ENCODE results near the gene SRI.

Gene SRI

GRCh38 chr7:88223265-88223664 is 3.4 kb upstream of the SRI start:
- 100% methylated on average over 1 of the region's 2 CpGs for WGBS
- Histone ChIP-seq H3K4me1 (ENCODE audit: insufficient read depth, low read length) (peaks cover 16% of the 10 kb centered on the region), H3K4me3 (ENCODE audit: low read length) (no peak overlapping the region), H3K9ac (ENCODE audit: low read depth, low read length) (no peak overlapping the region), H3K27me3 (ENCODE audit: insufficient read depth, low read length) (no peaks in the 10 kb centered on the region), H3K27ac (ENCODE audit: low read depth, low read length) (no peak overlapping the region), H3K9me3 (ENCODE audit: insufficient read depth, low read depth, low read length) (no peaks in the 10 kb centered on the region), H3K36me3 (ENCODE audit: insufficient read depth, low read length) (no peaks in the 10 kb centered on the region)

GRCh38 chr7:88218836-88219605 is 817 bp downstream of the SRI start:
- H3K4me3 ChIP-seq (ENCODE audit: low read length) = peak overlapping the region; percentile 68
- H3K27ac ChIP-seq (ENCODE audit: low read depth, low read length) = no peak overlapping the region
- 3% methylated on average over 25 of the region's 27 CpGs for WGBS
- peaks cover 44% of the 10 kb centered on the region for H3K4me1 ChIP-seq (ENCODE audit: insufficient read depth, low read length)
- H3K27me3 ChIP-seq (ENCODE audit: insufficient read depth, low read length) = no peaks in the 10 kb centered on the region
- H3K36me3 ChIP-seq (ENCODE audit: insufficient read depth, low read length) = peaks cover 29% of the 10 kb centered on the region
- no peaks in the 10 kb centered on the region for H3K9me3 ChIP-seq (ENCODE audit: insufficient read depth, low read depth, low read length)
- H3K9ac ChIP-seq (ENCODE audit: low read depth, low read length) = peak overlapping the region; percentile 54

- Histone ChIP-seq H3K4me1 (ENCODE audit: insufficient read depth, low read length) (peaks cover 44% of the 10 kb centered on the region), H3K9ac (ENCODE audit: low read depth, low read length) (peak overlapping the region; percentile 54; the same call in 1 of the 2 replicates), H3K9me3 (ENCODE audit: insufficient read depth, low read depth, low read length) (no peaks in the 10 kb centered on the region), H3K36me3 (ENCODE audit: insufficient read depth, low read length) (peaks cover 35% of the 10 kb centered on the region), H3K4me3 (ENCODE audit: low read length) (peak overlapping the region; percentile 68), H3K27me3 (ENCODE audit: insufficient read depth, low read length) (no peaks in the 10 kb centered on the region), H3K27ac (ENCODE audit: low read depth, low read length) (no peak overlapping the region; the same call in 1 of the 2 replicates)
- 80% methylated on average over 4 of the region's 5 CpGs for WGBS
Observed at GRCh38 chr7:88218429-88218745, 1.5 kb downstream of the SRI start.

- Histone ChIP-seq H3K9ac (ENCODE audit: low read depth, low read length) (no peak overlapping the region), H3K27ac (ENCODE audit: low read depth, low read length) (peak overlapping the region; percentile 22; the same call in 1 of the 2 replicates), H3K4me3 (ENCODE audit: low read length) (peak overlapping the region; percentile 68), H3K9me3 (ENCODE audit: insufficient read depth, low read depth, low read length) (no peaks in the 10 kb centered on the region), H3K27me3 (ENCODE audit: insufficient read depth, low read length) (no peaks in the 10 kb centered on the region), H3K36me3 (ENCODE audit: insufficient read depth, low read length) (peaks cover 38% of the 10 kb centered on the region), H3K4me1 (ENCODE audit: insufficient read depth, low read length) (peaks cover 44% of the 10 kb centered on the region)
- WGBS = 37% methylated on average over 1 of the region's 1 CpG
Observed at GRCh38 chr7:88217675-88218428, 2.0 kb downstream of the SRI start.

- no peaks in the 10 kb centered on the region for H3K9me3 ChIP-seq (ENCODE audit: insufficient read depth, low read depth, low read length)
- H3K27ac ChIP-seq (ENCODE audit: low read depth, low read length) = no peak overlapping the region
- H3K36me3 ChIP-seq (ENCODE audit: insufficient read depth, low read length) = peaks cover 50% of the 10 kb centered on the region
- H3K9ac ChIP-seq (ENCODE audit: low read depth, low read length) = no peak overlapping the region
- H3K4me3 ChIP-seq (ENCODE audit: low read length) = no peak overlapping the region
- H3K4me1 ChIP-seq (ENCODE audit: insufficient read depth, low read length) = peaks cover 43% of the 10 kb centered on the region
- H3K27me3 ChIP-seq (ENCODE audit: insufficient read depth, low read length) = no peaks in the 10 kb centered on the region
Observed at GRCh38 chr7:88216276-88216675, 3.6 kb downstream of the SRI start.

- Histone ChIP-seq H3K9me3 (ENCODE audit: insufficient read depth, low read depth, low read length) (no peaks in the 10 kb centered on the region), H3K9ac (ENCODE audit: low read depth, low read length) (no peak overlapping the region), H3K36me3 (ENCODE audit: insufficient read depth, low read length) (peaks cover 57% of the 10 kb centered on the region), H3K27me3 (ENCODE audit: insufficient read depth, low read length) (no peaks in the 10 kb centered on the region), H3K27ac (ENCODE audit: low read depth, low read length) (no peak overlapping the region; the same call in 1 of the 2 replicates), H3K4me3 (ENCODE audit: low read length) (no peak overlapping the region), H3K4me1 (ENCODE audit: insufficient read depth, low read length) (peaks cover 35% of the 10 kb centered on the region)
- 85% methylated on average over 1 of the region's 2 CpGs for WGBS
Observed at GRCh38 chr7:88215295-88215694, 4.5 kb downstream of the SRI start.

GRCh38 chr7:88214456-88214855 is 5.4 kb downstream of the SRI start:
- H3K9me3 ChIP-seq (ENCODE audit: insufficient read depth, low read depth, low read length) = no peaks in the 10 kb centered on the region
- peaks cover 66% of the 10 kb centered on the region for H3K36me3 ChIP-seq (ENCODE audit: insufficient read depth, low read length)
- peaks cover 35% of the 10 kb centered on the region for H3K4me1 ChIP-seq (ENCODE audit: insufficient read depth, low read length)
- no peaks in the 10 kb centered on the region for H3K27me3 ChIP-seq (ENCODE audit: insufficient read depth, low read length)
- H3K4me3 ChIP-seq (ENCODE audit: low read length) = no peak overlapping the region
- H3K27ac ChIP-seq (ENCODE audit: low read depth, low read length) = no peak overlapping the region
- no CpG with 5 or more reads among the region's 2 CpGs for WGBS
- no peak overlapping the region for H3K9ac ChIP-seq (ENCODE audit: low read depth, low read length)

- H3K27me3 ChIP-seq (ENCODE audit: insufficient read depth, low read length) = no peaks in the 10 kb centered on the region
- peaks cover 25% of the 10 kb centered on the region for H3K4me1 ChIP-seq (ENCODE audit: insufficient read depth, low read length)
- WGBS = 97% methylated on average over 1 of the region's 1 CpG
- no peak overlapping the region for H3K4me3 ChIP-seq (ENCODE audit: low read length)
- H3K9ac ChIP-seq (ENCODE audit: low read depth, low read length) = no peak overlapping the region
- no peaks in the 10 kb centered on the region for H3K9me3 ChIP-seq (ENCODE audit: insufficient read depth, low read depth, low read length)
- H3K27ac ChIP-seq (ENCODE audit: low read depth, low read length) = no peak overlapping the region
- peaks cover 81% of the 10 kb centered on the region for H3K36me3 ChIP-seq (ENCODE audit: insufficient read depth, low read length)
Observed at GRCh38 chr7:88212918-88213317, 6.9 kb downstream of the SRI start.

- no peak overlapping the region for H3K4me3 ChIP-seq (ENCODE audit: low read length)
- 95% methylated on average over 3 of the region's 3 CpGs for WGBS
- no peaks in the 10 kb centered on the region for H3K27me3 ChIP-seq (ENCODE audit: insufficient read depth, low read length)
- H3K27ac ChIP-seq (ENCODE audit: low read depth, low read length) = no peak overlapping the region
- H3K9me3 ChIP-seq (ENCODE audit: insufficient read depth, low read depth, low read length) = no peaks in the 10 kb centered on the region
- no peak overlapping the region for H3K9ac ChIP-seq (ENCODE audit: low read depth, low read length)
- H3K4me1 ChIP-seq (ENCODE audit: insufficient read depth, low read length) = no peaks in the 10 kb centered on the region
- peaks cover 92% of the 10 kb centered on the region for H3K36me3 ChIP-seq (ENCODE audit: insufficient read depth, low read length)
Observed at GRCh38 chr7:88208521-88208920, 11.3 kb downstream of the SRI start.

GRCh38 chr7:88206254-88206653 is 13.6 kb downstream of the SRI start:
- no peaks in the 10 kb centered on the region for H3K27me3 ChIP-seq (ENCODE audit: insufficient read depth, low read length)
- H3K9me3 ChIP-seq (ENCODE audit: insufficient read depth, low read depth, low read length) = no peaks in the 10 kb centered on the region
- 90% methylated on average over 3 of the region's 4 CpGs for WGBS
- H3K4me3 ChIP-seq (ENCODE audit: low read length) = no peak overlapping the region
- peaks cover 7% of the 10 kb centered on the region for H3K4me1 ChIP-seq (ENCODE audit: insufficient read depth, low read length)
- no peak overlapping the region for H3K27ac ChIP-seq (ENCODE audit: low read depth, low read length)
- H3K9ac ChIP-seq (ENCODE audit: low read depth, low read length) = no peak overlapping the region
- H3K36me3 ChIP-seq (ENCODE audit: insufficient read depth, low read length) = peaks cover 81% of the 10 kb centered on the region

- H3K36me3 ChIP-seq (ENCODE audit: insufficient read depth, low read length) = peaks cover 73% of the 10 kb centered on the region
Observed at GRCh38 chr7:88205179-88205578, 14.7 kb downstream of the SRI start.

More at GRCh38 chr7:88205179-88205578, 14.7 kb downstream of the SRI start:
- H3K4me3 ChIP-seq (ENCODE audit: low read length) = no peak overlapping the region
- H3K27me3 ChIP-seq (ENCODE audit: insufficient read depth, low read length) = no peaks in the 10 kb centered on the region
- H3K4me1 ChIP-seq (ENCODE audit: insufficient read depth, low read length) = peaks cover 17% of the 10 kb centered on the region
- no peaks in the 10 kb centered on the region for H3K9me3 ChIP-seq (ENCODE audit: insufficient read depth, low read depth, low read length)
- H3K27ac ChIP-seq (ENCODE audit: low read depth, low read length) = no peak overlapping the region
- H3K9ac ChIP-seq (ENCODE audit: low read depth, low read length) = no peak overlapping the region
